HepG2 (cell line): Measurements from ENCODE around the gene AGPAT3. TPM values are rescaled to one million over a fixed set of nuclear protein-coding genes. Genes with fewer than 3 reads are reported as not detected.

ENCODE experiments used
- CBX1 ChIP-seq: IDR thresholded peaks from one replicate; pipeline ENCODE4 v1.6.1; 2016; ENCODE audit warnings: antibody characterized with exemption, low read depth
- CCAR2 ChIP-seq: fragments of 200-400 bp; formaldehyde crosslinking; optimal IDR thresholded peaks from 2 replicates; pipeline ENCODE3; 2018; ENCODE audit warnings: low read depth, mild to moderate bottlenecking, low read length, moderate library complexity
- KMT2A ChIP-seq: sonication (generic); formaldehyde crosslinking; IDR thresholded peaks from 2 replicates; pipeline ENCODE4 v1.4.0; 2020; ENCODE audit warnings: missing genetic modification reagents
- PRDM4 ChIP-seq: sonication (generic); formaldehyde crosslinking; IDR thresholded peaks from 2 replicates; pipeline ENCODE4 v1.9.0; 2021; ENCODE audit warnings: missing genetic modification reagents, borderline replicate concordance
- ZBTB40 ChIP-seq, 2 experiments: fragments of 450-650 bp in 1 of 2; sonication (generic) in 1 of 2; formaldehyde crosslinking in 1 of 2; IDR thresholded peaks; 2 replicates each; pipeline versions ENCODE4 v1.6.1 to v1.8.0; 2016 to 2022; ENCODE audit warnings: antibody characterized with exemption in 1 of 2, mild to moderate bottlenecking in 1 of 2, missing genetic modification reagents in 1 of 2
- ZNF224 ChIP-seq: sonication (generic); formaldehyde crosslinking; IDR thresholded peaks from 2 replicates; pipeline ENCODE4 v1.5.0; 2020; ENCODE audit warnings: mild to moderate bottlenecking, missing genetic modification reagents
- ZNF234 ChIP-seq: sonication (generic); formaldehyde crosslinking; conservative IDR thresholded peaks from 2 replicates; pipeline ENCODE4 v1.5.1; 2020; ENCODE audit warnings: mild to moderate bottlenecking, missing genetic modification reagents
- ZNF281 ChIP-seq: sonication (generic); formaldehyde crosslinking; IDR thresholded peaks from 2 replicates; pipeline ENCODE4 v1.4.0; 2020; ENCODE audit warnings: missing genetic modification reagents, borderline replicate concordance
- ZNF574 ChIP-seq: sonication (generic); formaldehyde crosslinking; IDR thresholded peaks from 2 replicates; pipeline ENCODE4 v1.4.0; 2020; ENCODE audit warnings: missing genetic modification reagents
- ZNF598 ChIP-seq: sonication (generic); formaldehyde crosslinking; IDR thresholded peaks from 2 replicates; pipeline ENCODE4 v1.5.1; 2020; ENCODE audit warnings: mild to moderate bottlenecking, missing genetic modification reagents, borderline replicate concordance
- polyA plus RNA-seq, 8 experiments: library from polyadenylated mRNA; depleted of rRNA in 3 of 8; stranded (reverse) in 7 of 8; unstranded in 1 of 8; fragments of >200 nt; fragmentation: Illumina TruSeq in 4 of 8; extraction: Trizol in 4 of 8; gene quantifications; 2 replicates each; pipeline versions ENCODE4 v1.2.1 to v1.2.3, GENCODE V29; 2011 to 2016; ENCODE audit warnings: low read depth in 4 of 8, missing spikeins in 1 of 8, mixed read lengths in 1 of 8; ENCODE audit not compliant: insufficient read depth in 1 of 8
- total RNA-seq, 5 experiments: library from RNA; depleted of rRNA; stranded (reverse); fragments of >200 nt; fragmentation: Illumina TruSeq; extraction: Trizol; gene quantifications; 2 replicates each; pipeline ENCODE4 v1.2.3, GENCODE V29; 2016; ENCODE audit warnings: low read depth in 1 of 5

Gene AGPAT3
- total and polyA plus RNA-seq, 2 of the 13 experiments (the other 11 are each of a cell fraction or from before 2014, with no cell fraction given) = 32.2 to 54.4 TPM

GRCh38 chr21:43938751-43939442, 73.9 kb downstream of the AGPAT3 start (continued):
- TF ChIP-seq ZNF574 (CRISPR knock-in tag) (peak; percentile 64), KMT2A (CRISPR knock-in tag) (peak; percentile 87), ZBTB40 (IDR thresholded peaks at IDR 0.05) (no peak), ZBTB40 (CRISPR knock-in tag; IDR thresholded peaks at IDR 0.05) (no peak), CCAR2 (no peak), PRDM4 (no peak), ZNF224 (CRISPR knock-in tag) (no peak), ZNF598 (CRISPR knock-in tag) (peak; percentile 71; the same call in 1 of the 2 replicates), ZNF281 (peak; percentile 36; the same call in 1 of the 2 replicates), CBX1 (no peak), ZNF234 (no peak)
